Fibroblast of gingiva (primary cell): Measurements from ENCODE around the gene REV1.
"Not testable (repeated sequence)": the region's sequence is repeated elsewhere in the genome, so short reads cannot be mapped to it uniquely, and the experiment has no call there.

ENCODE experiments used
- DNase-seq: peaks from one replicate; pipeline ENCODE4 v3.0.0-alpha.2; 2011; ENCODE audit warnings: low read depth

The REV1 gene

DNA sequence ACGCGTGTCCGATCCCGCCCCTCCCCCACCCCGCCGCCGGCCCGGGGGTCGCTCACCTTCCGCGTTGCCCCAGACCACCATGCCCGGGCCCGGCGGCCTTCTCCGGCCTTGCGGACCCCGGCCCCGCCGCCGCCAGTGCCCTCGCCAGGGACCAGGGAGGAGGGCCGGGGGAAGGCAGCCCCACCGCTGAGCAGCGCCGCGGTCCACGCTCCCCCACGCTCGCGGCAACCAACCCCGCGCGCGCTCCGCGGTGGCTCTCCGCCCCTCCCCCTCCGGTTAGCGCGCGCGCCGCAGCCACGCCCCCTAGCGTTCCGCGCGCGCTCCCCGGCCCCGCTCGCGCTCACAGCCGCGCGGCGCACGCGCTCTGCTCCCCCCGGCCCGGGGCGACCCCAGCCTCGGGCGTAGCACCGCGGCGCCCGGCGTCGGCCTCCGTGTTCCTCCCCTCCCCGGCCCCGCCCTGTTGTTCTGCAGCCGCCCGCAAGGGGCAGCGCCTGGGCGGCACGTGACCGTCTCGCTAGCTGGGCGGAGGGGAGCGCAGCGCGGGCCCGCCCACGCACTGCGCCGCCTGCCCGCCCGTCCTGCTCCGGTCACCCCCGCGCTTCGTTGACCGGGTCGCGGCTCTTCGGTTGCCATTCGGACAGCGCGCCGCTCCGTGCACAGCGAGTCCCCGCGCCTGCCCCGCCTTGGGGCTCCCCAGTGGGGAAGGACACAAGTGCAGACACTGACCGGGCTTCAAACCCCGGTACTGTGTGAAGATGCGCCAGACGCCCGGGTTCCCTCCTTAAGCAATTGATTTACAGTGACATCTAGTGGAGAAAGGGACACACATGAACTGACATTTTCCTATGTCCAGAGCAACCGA lies at the start of gene REV1:
Gene REV1, minus strand, starts transcription at position 257 of the 862 bp plus-strand sequence. CDS start 25,042 bp downstream, outside the sequence.
- DNase-seq, result peak; percentile 92

DNA sequence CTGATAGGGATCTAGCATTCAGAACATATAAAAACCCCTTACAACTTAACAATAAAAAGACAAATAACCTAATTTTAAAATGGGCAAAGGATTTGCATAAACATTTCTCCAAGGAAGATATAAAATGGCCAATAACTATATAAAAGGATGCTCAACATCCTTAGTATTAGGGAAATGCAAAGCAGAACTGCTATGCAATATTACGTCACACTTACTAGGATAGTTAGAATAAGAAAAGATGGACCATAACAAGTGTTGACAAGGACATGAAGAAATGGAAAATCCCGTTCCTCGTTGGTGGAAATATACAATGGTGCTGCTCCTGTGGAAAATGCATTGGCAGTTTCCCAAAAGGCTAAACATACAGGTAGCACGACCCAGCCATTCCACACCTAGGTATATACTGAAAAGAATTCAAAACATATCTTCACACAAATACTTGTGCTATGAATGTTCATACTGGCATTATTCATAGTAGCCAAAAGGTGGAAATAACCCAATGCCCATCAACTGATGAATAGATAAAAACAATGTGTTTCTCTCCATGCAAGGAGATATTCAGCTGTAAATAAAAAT lies 48.2 kb upstream of the REV1 start:
- DNase-seq, result no peak

DNA sequence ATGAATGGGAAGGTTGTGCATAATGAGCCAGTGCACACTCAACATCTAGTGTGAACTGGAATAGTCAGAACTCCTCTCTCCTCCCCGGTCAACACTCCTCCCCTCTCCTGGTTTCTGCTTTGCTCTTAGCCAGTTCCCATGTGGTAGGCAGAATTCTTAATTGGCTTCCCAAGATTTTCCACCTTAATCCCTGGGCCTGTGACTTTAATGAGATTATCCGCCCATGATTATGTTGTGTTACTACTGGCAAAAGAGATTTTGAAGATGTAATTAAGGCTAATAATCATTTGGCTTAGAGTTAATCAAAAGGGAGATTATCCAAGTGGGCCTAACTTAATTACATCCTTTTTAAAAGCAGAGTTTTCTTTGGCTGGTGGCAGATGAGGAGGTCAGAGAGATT lies 34.2 kb upstream of the REV1 start:
- DNase-seq, result no peak

DNA sequence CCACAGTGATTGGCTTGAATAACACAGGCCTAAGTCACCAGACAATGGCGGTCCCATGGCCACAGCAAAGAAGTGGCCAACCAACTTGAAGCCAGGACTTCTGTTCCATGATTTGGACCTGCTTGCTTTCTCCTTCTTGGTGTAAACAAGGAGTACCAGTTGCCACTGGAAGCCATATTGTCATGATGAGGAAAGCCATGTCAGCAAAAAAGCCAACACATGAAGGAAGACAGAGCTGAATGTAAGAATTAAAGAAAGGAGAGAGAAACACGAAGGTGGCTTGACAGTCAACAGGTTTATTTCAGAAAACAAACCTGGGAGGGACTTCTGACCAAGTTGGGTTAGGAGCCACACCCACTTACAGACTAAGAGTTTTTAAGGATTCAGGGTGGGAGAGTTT lies 32.3 kb upstream of the REV1 start:
- DNase-seq, result no peak

DNA sequence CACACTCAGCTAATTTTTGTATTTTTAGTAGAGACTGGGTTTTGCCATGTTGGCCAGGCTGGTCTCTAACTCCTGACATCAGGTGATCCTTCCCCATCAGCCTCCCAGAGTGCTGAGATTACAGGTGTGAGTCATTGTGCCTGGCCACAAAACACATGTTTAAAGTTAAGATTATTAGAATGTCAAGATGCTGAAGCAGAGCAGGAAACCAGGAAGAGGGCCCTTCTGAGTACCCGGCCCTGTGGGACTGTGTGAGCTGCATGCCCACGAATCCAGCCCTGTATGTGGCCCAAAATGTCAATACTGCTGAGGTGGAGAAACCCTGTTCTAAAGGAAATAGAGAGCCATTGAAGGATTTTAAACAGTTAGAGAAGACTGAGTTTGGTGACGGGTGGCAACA lies 31.0 kb upstream of the REV1 start:
- DNase-seq, result no peak

DNA sequence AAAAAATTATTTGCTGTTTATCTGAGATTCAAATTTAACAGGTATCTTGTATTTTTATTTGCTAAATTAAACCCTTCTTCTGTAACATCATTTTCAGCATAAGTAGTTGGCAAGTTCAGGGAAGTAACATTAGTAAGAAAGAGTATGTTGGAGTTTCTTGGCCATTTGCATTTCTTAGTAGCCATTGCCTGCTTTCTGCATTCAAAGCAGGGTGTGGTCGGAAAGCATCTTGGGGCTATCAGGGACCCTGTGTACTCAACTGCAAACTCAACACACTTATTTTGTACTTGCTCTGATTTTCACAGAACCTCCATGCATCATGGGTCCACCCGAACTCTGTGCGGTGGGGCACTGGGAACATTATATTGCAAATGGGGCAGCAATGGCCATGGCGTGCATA lies 30.4 kb upstream of the REV1 start:
- DNase-seq, result no peak

DNA sequence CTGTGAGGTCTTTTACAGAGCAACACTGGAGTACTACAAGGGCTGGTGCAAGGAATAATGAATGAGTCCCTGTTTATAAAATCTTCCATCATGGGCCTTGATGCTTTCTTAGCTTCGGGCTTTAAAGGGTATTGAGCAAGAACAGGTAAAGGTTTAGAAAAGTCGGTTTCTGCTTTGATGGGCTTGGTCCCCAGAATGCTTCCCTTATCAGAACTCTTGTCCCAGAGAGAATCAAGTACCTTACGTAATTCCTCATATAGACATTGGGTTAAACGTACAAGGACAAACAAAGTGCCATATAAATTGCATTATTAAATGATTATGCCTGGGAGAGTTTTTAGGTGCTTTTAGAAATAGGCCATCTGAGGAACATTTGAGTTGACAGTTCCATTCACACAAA lies 24.5 kb upstream of the REV1 start:
- no peak for DNase-seq

DNA sequence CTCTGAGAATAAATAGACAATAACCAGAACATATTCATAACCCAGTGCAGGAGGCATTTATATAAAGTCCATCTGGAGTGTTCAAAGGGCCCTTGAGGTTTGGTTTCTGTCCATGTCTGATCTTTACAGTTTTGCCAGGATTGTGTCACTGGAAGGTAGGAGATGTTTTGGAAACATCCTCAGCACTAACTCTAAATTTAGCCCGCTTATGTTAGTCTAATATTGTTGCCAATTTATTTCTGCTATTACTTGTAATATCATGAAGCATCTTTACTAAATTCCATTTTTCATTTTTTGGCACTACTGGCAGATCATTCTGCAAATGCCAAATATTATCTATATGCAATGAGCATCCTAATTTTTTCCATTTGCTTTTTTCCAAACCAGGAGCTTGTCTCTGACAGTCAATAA lies 22.4 kb upstream of the REV1 start:
- DNase-seq, result peak; percentile 41

DNA sequence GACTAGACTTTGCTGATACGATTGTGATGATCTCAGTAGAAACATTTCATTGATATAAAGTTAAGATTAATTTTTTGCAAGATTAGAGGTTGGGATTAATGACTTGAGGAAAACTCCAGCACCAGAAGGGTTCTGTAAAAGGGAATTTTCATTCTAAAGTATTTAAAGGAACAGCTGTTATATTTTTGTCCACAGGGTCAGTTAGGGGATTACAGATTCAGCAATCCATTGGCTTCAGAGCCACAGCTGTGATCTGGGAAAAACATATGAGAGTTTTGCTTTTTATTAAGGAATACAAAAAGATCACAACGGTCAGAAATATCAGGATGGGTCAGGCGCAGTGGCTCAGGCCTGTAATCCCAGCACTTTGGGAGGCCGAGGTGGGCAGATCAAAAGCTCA lies 19.6 kb upstream of the REV1 start:
- no peak for DNase-seq

DNA sequence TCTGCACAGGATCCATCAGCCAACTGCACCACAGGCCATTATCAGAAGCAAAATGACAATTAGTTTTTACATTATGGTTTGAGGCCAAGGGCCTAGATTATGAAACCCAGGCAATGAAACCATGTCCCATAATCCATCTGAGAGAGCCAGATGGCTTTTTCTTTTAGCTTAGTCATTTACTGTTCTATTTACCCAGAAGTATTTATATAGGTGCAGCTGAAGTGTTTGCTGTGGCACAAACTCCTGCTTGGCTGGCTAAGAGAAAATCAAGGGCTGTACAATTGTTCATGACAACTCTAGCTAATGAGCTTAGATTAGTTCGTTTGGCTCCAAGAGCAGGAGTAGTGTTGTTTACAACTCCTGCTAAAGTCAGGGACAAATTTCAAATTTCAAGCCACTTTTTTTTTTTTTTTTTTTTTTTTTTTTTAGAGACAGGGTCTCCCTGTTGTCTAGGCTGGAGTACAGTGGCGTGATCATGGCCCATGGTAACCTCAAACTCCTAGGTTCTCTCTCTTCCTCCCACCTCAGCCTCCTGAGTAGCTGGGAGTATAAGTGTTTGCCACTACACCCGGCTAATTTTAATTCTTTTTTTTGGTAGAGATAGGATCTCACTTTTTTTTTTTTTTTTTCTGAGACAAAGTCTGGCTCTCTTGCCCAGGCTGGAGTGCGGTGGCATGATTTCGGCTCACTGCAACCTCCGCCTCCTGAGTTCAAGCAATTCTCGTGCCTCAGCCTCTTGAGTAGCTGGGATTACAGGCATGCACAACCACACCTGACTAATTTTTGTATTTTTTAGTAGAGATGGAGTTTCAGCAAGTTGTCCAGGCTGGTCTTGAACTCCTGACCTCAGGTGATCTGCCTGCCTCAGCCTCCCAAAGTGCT lies 18.4 kb upstream of the REV1 start:
- no peak for DNase-seq

DNA sequence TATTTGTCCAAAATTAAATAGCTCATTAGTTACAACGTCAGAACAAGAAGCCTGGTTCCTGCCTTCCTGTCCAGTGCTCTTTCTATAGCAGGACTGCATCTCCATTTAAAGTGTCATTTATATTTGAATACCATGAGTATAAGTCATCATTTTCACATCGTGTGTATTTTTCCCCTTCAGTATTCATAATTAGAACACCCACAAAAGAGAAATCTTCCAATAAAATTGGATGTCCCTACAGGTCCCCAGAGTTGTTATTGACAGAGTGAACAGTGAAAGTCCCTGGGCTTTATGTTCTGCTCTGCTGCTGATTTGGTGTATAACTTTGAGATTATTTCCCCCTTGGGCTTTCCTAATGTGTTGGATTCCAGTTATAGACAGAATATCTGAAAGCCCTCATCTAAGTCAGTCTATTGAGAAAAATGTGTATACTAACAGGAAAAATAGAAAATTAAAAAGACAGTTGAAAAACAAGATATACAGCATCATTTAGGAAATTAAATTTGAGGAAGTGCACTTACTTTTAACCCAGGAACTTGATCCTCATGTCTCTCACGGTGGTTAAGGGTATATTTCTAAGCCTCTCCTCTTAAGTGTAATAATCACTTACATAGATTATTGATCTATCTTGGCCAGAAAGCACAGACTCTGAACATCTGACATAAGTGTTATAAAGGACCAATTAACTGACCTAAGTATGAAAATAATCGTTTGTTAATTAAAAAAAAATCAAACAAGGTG lies 15.2 kb upstream of the REV1 start:
- no peak for DNase-seq

DNA sequence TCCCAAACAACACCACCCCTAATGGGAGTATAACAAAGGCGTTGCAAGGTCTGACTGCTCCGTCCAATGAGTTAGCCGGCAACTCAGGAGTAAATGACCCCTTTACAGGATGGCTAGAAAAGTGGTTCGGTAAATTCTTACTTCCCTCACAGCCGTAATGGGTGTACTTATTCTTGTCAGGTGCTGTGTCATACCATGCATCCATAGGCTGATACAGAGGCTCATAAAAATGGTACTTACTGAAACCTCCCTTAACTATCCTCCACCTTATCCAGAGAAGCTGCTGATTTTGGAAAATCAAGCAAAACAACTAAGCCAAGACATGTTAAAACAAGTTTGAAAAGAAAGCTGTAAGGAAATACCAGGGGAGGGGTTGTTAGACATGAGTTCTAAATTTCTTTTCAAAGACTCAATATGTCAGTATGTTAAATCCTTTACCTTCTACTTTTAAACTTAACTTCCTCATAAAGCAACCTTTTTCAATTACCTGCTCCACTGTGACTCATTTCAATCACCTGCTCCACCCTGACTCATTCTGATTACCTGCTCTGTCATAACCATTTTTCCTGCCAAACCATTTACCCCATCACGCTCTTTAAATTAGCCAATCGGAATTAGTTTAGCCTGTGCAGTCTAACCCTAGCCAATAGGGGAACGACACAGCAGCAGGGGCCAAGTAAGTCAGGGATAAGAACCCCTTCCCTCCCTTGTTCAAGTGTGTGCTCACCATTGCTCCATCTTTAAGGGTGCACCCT lies 14.0 kb upstream of the REV1 start:
- DNase-seq, result not testable (repeated sequence)

DNA sequence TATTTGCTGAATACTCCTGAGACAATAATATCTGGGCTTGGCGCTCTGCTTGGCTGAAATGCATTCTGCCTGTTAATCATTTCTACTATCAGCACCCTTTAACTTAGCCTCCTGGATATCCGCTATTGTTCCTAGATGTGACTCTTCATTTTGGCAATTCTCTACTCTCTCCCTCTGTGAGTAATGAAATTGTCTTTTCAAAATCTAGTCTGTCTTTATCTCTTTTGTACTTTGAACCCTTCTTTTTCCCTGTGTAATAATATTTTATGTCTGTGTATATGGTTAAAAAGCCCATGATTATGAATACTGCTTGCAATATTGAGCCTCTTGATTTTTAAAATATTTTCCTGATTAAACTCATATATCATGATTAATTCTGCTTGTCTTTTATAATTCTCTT lies 6.2 kb upstream of the REV1 start:
- DNase-seq, result no peak

DNA sequence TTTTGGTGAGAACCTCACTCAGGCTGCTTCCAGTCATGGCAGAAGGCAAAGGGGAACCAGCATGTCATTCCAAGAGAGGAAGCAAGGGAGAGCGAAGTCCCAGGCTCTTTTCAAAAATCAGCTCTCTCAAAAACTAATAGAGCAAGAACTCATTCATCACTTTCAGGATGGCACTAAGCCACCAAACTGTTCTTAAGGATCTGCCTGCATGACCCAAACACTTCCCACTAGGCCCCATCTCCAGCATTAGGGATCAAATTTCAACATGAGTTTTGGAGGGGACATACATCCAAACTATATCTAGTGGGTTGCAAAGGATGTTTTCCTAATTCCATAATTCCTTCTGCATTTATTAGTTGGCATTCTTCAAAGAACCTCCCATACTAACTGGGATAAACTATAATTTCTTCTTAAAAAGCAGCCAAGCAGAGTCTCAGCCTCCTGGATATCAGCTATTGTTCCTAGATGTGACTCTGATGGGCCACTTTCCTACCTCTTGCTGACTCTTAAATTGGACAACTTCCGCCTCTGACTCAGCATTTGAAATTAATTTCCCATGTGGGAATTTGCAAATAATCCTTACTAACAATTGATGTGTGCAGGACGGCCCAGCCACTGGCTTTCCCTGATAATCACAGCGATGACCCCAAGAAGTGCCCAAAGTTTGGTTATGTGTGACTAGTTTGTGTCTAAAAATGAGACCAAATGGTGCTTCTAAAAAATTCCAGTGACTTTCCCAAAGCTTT lies 5.5 kb upstream of the REV1 start:
- DNase-seq, result no peak

DNA sequence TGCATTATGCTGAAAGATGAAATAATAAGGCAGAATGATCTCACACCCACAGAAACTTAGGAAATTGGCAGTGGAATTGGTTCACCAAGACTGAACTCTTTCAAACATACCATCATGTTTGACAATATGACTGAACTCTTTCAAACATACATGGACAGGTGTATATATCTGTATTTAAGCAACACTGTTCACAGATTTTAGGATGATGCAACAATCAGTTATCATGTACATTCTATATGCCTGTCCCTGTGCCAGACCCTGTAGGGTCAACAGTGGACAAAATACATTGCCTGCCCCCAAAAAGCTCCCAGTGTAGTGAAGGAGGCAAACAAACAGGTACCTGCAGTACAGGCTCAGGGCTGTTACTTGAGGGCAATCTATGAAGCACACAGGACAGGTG lies 2.9 kb upstream of the REV1 start:
- DNase-seq, result no peak

DNA sequence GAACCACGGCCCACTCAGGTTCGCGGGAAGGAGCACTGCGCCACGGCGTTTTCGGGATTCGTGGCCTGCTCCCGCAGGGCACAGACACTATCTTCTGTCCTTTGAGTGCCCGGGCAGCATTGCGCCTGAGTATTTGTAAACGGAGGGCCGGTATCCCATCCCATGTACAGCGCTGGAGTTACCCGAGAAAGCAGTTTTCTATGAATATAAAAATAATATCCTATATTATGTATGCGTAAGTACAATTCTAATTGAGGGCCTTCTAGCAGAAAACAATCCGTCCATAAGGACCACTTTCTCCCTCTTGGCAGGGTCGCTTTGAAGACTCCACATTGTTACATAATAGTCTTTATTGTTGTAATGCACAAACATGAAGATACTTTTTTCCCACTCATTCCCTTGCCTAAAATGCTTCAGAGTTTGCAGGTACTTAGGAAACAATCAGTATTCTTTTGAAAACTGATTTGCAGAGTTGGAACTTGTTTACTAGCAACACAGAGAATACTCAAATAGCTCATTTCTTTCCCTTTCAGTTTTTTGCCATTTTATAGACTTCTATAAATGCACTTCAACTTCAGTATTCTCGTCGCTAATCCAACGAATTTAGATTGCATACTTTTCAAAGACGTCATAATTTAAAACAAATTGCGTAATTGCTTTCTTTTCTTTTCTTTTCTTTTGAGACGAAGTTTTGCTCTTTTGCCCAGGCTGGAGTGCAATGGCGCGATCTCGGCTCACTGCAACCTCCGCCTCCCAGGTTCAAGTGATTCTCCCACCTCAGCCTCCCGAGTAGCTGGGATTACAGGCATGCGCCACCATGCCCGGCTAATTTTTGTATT lies 1.0 kb upstream of the REV1 start:
- no peak for DNase-seq

DNA sequence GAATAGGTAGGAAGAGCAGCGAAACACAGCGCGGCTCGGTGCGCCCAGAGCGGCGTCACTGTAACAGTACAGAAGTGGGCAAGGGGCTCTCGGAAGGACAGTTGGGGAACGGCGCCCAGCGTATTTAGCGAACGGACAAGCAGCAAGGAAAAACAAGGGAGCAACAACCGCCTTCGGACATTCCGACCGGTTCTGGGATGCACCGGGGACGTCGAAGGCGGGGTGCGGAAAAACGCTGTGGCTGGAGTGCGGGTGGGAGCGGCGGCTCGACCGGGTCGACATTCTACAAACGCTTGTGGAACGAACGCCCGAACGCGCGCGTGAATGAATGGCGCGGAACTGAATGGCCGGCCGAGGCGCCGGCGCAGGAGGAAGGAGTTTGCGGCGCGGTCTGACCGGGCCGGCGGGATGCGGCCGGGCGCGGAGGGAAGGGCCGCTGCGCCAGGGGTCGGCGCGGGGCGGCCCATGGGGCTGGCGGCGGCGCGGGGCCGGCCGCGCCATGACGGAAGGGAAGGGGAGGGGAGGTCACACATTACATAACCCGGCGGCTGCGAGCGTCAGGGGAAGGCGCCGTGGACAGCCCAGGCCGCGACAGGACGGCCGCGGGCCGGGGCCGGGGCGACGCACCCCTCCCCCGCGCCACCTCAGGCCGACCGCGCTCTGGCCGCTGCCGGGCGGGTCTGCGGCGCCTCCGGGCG lies 605 bp downstream of the REV1 start:
- peak; percentile 41 for DNase-seq

DNA sequence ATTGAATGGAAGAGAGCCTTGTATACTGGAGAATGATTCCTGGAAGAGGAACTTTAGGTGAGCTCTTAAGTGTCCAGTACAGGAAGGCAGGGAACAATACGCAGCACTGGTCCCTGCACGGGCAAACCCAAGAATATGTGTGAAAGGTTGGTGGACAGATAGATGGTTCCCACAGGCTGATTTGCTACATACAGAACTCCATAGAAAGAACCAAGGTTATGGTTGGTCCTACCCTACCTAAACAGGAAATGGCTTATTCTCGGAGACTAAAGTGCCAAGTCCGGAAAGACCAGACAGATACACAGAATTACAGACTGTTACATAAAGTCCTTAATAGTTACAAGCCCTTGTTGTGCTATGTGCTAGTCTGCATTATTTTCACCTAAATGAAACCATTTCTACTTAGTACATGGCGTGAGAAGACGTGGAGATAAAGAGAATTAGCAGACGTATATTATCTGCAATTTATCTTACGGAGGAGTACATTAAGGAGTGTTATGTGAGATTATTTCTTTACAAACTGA lies 1.2 kb downstream of the REV1 start:
- peak; percentile 3 for DNase-seq

DNA sequence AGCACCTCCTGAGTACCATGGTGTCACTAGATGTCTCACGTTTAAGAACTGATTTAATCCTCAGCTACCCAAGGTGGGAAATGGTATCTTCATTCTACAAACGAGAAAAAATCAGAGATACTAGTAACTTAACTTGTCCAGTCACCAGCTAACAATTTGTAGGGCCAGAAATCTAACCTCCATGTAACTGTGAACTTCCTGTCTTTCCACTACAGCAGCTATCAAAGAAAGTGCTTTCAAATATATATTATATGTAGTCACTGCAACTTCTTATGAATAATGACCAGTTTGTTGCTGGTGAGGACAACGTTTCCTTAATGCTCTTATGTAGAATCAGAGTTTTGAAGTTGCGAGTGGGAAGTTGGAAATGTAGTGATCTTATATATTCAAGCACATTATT lies 1.9 kb downstream of the REV1 start:
- no peak for DNase-seq
